GM12875 (cell line): ENCODE data around the gene PPBP.

ENCODE experiments used
- H3K4me3 ChIP-seq: one replicate; pipeline ENCODE4 v1.5.1; 2011; ENCODE audit warnings: low read depth, low read length, control low read depth
- CTCF ChIP-seq: IDR thresholded peaks from 2 replicates; pipeline ENCODE4 v1.5.1; 2011; ENCODE audit warnings: low read depth, mild to moderate bottlenecking, control low read depth, inconsistent platforms, low read length, moderate library complexity, borderline replicate concordance; ENCODE audit not compliant: insufficient read depth

Gene PPBP

GRCh38 chr4:73948990-73949706, 38.8 kb downstream of the PPBP start:
- H3K4me3 ChIP-seq = no peak overlapping the region
- TF ChIP-seq CTCF = no peak

GRCh38 chr4:73948291-73948690, 39.7 kb downstream of the PPBP start:
- no peak for TF ChIP-seq CTCF
- H3K4me3 ChIP-seq = no peak overlapping the region

- H3K4me3 ChIP-seq = no peak overlapping the region
- no peak for TF ChIP-seq CTCF
These were observed 40.6 kb downstream of the PPBP start for GRCh38 chr4:73947239-73947985.

GRCh38 chr4:73945674-73946449, 42.1 kb downstream of the PPBP start:
- no peak for TF ChIP-seq CTCF
- no peak overlapping the region for H3K4me3 ChIP-seq

GRCh38 chr4:73945140-73945539, 42.9 kb downstream of the PPBP start:
- H3K4me3 ChIP-seq = no peak overlapping the region
- TF ChIP-seq CTCF = no peak

GRCh38 chr4:73944061-73944875, 43.7 kb downstream of the PPBP start:
- no peak overlapping the region for H3K4me3 ChIP-seq
- TF ChIP-seq CTCF = no peak
